C4-2B (cell line): ENCODE measurements around the gene RPRD1B.

ENCODE experiments used
- H3K27ac ChIP-seq: fragments of 450-650 bp; 2 replicates; pipeline ENCODE4 v1.5.1; 2017
- ZFX ChIP-seq: fragments of 450-650 bp; IDR thresholded peaks from 2 replicates; pipeline ENCODE4 v1.6.1; 2017
- TF ChIP-seq, protein P1 (sequence below): fragments of 450-650 bp; conservative IDR thresholded peaks from 2 replicates; pipeline ENCODE4 v1.5.1; 2017; ENCODE audit warnings: mild to moderate bottlenecking

The RPRD1B gene

DNA sequence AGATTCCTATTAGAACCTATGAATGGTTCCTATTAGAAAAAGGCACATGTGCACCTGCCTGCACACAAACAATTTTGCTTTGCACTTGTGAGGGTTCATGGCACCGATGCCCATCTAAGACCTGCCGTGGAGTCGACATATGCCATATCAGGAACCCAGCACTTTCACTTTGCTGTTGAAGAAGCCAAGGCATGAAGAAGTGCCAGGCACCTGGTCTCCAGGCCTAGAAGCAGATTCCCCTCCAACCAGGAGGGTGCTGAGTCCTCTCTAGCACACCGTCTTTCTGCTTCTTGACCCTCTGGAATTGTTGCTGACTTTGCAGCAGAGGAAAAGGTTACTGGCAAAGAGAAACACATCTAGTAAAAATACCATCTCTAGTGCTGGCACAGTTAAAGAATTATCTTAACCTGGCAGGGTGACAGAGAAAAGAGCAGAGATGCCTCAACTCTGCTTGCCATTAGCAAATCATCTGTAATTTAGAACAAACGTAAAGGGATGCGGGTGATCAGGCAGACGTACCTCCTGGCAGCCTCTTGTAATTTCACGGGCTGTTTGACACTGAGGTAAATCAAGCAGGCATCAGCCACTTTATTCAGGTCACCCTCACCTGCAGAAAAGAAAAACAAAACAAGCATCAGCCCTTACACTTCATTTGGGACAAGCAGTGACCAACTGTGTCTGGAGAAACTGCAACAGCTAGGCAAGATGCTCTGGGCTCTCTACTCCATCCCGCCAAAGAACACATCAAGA, 37.5 kb upstream of the RPRD1B start:
- no peak for TF ChIP-seq ZFX
- TF ChIP-seq, protein P1, sequence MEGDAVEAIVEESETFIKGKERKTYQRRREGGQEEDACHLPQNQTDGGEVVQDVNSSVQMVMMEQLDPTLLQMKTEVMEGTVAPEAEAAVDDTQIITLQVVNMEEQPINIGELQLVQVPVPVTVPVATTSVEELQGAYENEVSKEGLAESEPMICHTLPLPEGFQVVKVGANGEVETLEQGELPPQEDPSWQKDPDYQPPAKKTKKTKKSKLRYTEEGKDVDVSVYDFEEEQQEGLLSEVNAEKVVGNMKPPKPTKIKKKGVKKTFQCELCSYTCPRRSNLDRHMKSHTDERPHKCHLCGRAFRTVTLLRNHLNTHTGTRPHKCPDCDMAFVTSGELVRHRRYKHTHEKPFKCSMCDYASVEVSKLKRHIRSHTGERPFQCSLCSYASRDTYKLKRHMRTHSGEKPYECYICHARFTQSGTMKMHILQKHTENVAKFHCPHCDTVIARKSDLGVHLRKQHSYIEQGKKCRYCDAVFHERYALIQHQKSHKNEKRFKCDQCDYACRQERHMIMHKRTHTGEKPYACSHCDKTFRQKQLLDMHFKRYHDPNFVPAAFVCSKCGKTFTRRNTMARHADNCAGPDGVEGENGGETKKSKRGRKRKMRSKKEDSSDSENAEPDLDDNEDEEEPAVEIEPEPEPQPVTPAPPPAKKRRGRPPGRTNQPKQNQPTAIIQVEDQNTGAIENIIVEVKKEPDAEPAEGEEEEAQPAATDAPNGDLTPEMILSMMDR: no peak
- no peak overlapping the region for H3K27ac ChIP-seq

DNA sequence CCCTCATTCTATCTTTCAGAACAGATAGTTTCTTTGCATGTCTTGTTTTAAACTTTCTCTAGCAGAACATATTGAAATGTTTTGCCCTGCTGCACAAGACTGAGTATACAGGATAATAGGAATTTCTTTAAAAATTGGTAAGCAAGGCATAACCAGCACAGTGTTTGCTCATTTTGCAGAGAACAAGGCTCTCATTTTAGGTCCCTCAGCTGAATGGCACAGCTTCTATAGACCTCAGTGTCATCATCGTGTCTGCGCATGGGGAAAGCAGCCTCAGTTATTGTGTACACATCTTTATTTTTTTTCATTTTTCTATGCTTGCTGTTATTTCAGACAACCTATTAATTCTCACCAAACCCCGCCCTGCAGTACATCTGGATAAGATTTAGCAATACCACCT, 36.0 kb upstream of the RPRD1B start:
- TF ChIP-seq ZFX: no peak
- TF ChIP-seq, protein P1: no peak
- H3K27ac ChIP-seq: no peak overlapping the region

DNA sequence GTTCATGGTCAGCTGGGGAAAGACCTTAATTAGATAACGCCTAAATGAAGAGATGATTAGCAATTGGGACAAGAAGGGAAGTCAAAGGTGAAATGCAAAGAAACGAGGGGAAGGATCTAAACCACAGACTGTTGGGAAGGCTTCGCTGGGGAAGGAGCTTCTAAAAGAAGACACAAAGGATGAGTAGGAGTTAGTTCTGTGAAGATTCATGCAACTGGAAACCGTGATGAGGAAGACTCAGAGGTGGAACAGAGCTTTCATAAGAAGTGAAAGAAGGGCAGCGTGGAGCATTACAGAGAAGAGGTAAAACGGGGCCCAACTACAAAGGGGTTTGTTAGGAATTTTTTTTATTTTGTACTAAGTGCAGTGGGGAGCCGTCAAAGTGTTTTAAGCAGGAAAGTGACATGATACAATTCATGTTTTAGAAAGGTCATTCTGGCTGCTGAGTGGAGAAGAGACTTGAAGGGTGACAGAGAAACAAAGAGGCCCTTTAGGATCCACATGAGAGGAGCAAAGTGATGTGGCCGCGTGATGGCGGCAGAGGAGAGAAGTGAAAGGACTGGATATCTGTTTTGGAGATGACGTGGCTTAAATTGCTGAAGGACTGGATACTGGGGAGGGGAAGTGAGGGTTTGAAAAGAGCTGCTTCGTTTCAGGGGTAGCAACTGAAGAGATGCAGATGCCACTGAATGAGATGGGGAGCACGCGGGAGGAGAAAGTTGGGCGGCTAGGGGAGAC, 33.9 kb upstream of the RPRD1B start:
- no peak overlapping the region for H3K27ac ChIP-seq
- no peak for TF ChIP-seq ZFX
- TF ChIP-seq, protein P1: no peak

DNA sequence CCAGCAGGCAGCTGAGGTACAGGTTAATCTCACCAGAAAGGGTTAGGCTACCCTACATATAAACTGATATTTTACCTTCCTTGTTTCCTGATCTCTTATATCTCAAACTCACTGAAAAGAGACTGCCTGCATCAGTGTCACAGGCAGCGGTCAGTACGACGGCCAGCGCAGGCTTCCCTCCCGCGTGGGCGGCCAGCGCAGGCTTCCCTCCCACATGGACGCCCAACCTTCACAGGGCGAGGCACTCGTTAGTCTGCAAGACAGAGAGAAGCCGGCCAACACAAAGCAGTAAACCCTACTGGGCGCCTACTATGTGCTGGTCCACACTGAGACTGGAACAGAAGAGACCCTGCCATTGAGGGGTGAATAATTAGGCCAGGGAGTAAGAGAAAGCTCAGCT, 33.3 kb upstream of the RPRD1B start:
- H3K27ac ChIP-seq: no peak overlapping the region
- TF ChIP-seq, protein P1: no peak
- no peak for TF ChIP-seq ZFX

DNA sequence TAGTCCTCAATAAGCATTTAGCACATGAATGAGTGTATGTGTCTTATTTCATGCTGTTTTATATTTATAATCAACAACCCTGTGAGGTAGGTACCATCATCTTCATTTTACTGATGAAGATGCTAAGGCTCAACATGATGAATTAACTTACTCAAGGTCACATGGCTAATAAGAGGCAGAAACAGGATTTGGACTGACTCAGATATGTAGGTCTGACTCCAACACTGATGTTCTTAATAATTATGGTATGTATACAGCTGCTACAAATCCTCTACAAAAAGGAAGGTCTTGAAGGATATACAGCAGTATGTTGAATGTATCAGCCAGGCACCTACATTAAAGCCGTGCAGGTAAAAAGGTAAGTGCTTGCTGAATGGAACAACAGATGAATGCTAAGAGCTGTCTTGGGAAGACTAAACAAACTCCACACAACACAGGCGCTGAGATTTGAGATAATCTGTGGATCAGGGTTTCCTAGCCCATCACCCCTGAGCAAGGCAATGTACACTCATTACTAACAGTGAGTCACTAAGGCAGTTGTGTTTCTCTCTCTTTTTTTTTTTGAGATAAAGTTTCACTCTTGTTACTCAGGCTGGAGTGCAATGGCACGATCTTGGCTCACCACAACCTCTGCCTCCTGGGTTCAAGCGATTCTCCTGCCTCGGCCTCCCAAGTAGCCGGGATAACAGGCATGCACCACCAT, 32.2 kb upstream of the RPRD1B start:
- no peak for TF ChIP-seq ZFX
- TF ChIP-seq, protein P1: no peak
- no peak overlapping the region for H3K27ac ChIP-seq

DNA sequence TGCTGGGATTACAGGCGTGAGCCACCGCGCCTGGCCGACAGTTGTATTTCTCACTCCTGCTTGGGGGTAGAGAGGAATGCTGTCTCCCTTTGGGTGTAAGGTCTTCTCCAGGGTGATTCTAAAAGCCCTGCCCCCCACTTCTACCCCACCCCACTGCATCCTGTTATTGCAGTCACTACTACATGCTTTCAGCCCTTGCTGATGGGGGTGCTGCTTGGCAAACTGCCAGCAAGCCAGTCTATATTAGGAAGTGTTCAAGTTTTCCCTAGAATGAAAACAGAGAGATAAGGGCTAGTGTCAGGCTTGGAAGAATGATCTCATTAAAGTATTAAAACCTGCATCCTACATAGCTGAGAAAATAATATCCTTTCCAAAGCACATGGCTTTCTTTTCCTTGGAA, 31.6 kb upstream of the RPRD1B start:
- H3K27ac ChIP-seq: no peak overlapping the region
- TF ChIP-seq ZFX: no peak
- TF ChIP-seq, protein P1: no peak

DNA sequence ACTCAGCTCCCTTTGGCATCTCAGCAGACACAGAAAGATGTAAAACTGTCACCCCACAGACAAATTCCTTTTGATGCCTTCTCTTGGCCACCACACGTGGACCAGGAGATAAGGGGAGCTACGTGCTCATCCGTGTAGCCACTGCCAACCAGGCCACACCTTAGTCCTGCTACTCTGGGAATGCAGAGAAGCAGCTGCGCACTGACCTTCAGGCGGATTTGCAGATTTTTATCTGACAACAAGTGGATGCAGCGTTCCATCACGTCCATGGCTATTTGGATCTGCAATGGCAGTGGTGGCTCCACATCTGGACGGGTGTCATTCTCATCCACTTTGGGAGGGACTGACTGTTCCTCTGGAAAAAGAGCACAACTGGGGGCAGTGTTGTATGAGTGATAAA, 31.1 kb upstream of the RPRD1B start:
- no peak for TF ChIP-seq ZFX
- TF ChIP-seq, protein P1: no peak
- H3K27ac ChIP-seq: no peak overlapping the region
